Ovary (tissue), 9 donors: ENCODE data around the gene LSAMP. TPM values are rescaled to one million over a fixed set of nuclear protein-coding genes. Genes with fewer than 3 reads are reported as not detected.

Experiments
- DNase-seq, 5 donors: peaks; one replicate each; pipeline ENCODE4 v3.0.0-alpha.2; 2019 to 2020
- H3K27ac ChIP-seq, 2 donors: fragments of 200-600 bp; one replicate each; pipeline versions ENCODE4 v1.5.1 to v1.8.0; 2019 to 2022
- H3K27me3 ChIP-seq: fragments of 200-600 bp; one replicate; pipeline ENCODE4 v1.8.0; 2022
- H3K36me3 ChIP-seq: fragments of 200-600 bp; sonication (generic); one replicate; pipeline ENCODE4 v1.5.1; 2019
- H3K4me1 ChIP-seq: one replicate; pipeline ENCODE4 v1.8.1; 2013; ENCODE audit warnings: mild to moderate bottlenecking, moderate library complexity; ENCODE audit not compliant: insufficient read depth
- H3K4me3 ChIP-seq: fragments of 200-600 bp; sonication (generic); one replicate; pipeline ENCODE4 v1.5.1; 2017
- H3K9me3 ChIP-seq, 2 donors: fragments of 200-600 bp in 1 of 2; sonication (generic) in 1 of 2; one replicate each; pipeline versions ENCODE4 v1.5.1 to v1.8.1; 2013 to 2019; ENCODE audit warnings: mild to moderate bottlenecking in 1 of 2, moderate library complexity in 1 of 2
- CTCF ChIP-seq, 3 donors: fragments of 450-650 bp in 2 of 3; fragments of 200-600 bp in 1 of 3; IDR thresholded peaks; one replicate each; pipeline versions ENCODE4 v1.5.1 to v1.8.0; 2016 to 2022; ENCODE audit warnings: antibody characterized with exemption in 3 of 3, mild to moderate bottlenecking in 1 of 3
- EP300 ChIP-seq: sonication (generic); formaldehyde crosslinking; IDR thresholded peaks from one replicate; pipeline ENCODE4 v1.6.1; 2017; ENCODE audit warnings: antibody characterized with exemption
- POLR2A ChIP-seq: fragments of 450-650 bp; IDR thresholded peaks from one replicate; pipeline ENCODE4 v1.6.1; 2017; ENCODE audit warnings: antibody characterized with exemption, mild to moderate bottlenecking, moderate library complexity
- WGBS, 3 donors: extraction: QIAGEN DNeasy Blood & Tissue Kit in 1 of 3; methylation state at CpG; one replicate each; pipeline versions ENCODE4 v1.1.5 to v1.1.7; 2013 to 2017; 5-methylcytosine and 5-hydroxymethylcytosine counted together
- intact Hi-C, 4 donors: fragments of 100-400 bp; cut with DNase I; formaldehyde crosslinking; loops; one replicate each; pipeline versions ENCODE4 v1.11.0 to v1.15.1; 2022 to 2023
- polyA plus RNA-seq, 2 donors: library from polyadenylated mRNA; stranded (reverse); fragments of 200-250 nt in 1 of 2; fragments of 350-450 nt in 1 of 2; fragmentation: Illumina TruSeq in 1 of 2; extraction: RNeasy Lipid Tissue Mini Kit (QIAGEN cat#74804) in 1 of 2; gene quantifications; one replicate each; pipeline ENCODE4 v1.2.3, GENCODE V29; 2013 to 2014
- total RNA-seq, 7 donors: library from RNA; depleted of rRNA in 2 of 7; stranded (reverse); fragments of >200 nt in 2 of 7; fragmentation: NEBNext Ultra II Directional in 3 of 7; extraction: Animal tissue kit (Norgen Biotek cat#: 25700) in 3 of 7; gene quantifications; one replicate each; pipeline versions ENCODE4 v1.1.0 to v1.2.4, GENCODE V29; 2016 to 2023
- donor health status: DM: no; HTN: no; CAD: no; lungs with moderate emphysema.
- donor health status: DM: no; HTN: no; CAD: no.
- donor health status: Bipolar disorder and iron deficiency.
- donor health status: DM: yes; HTN: yes; CAD: no.
- donor health status: DM: no; HTN: no; CAD: no.
- donor health status: DM: yes; HTN: yes; CAD: no.

The LSAMP gene
- total and polyA plus RNA-seq, 9 donors, result 1.1 to 13.0 (median 5.4) TPM

- Histone ChIP-seq H3K9me3 (no peaks in the 10 kb centered on the region), H3K27ac (no peak overlapping the region), H3K36me3 (no peaks in the 10 kb centered on the region), H3K4me1 (no peaks in the 10 kb centered on the region), H3K4me3 (no peak overlapping the region), H3K27me3 (no peaks in the 10 kb centered on the region)
- intact Hi-C loops, result loop anchor here in 1 of 4 donors (5.0 kb wide), 1 partner anchor 663 kb away; no protein-coding TSS in a partner anchor
- 78 to 88% (median 81%) methylated on average over 4 of the region's 4 CpGs for WGBS, 3 donors
- TF ChIP-seq POLR2A (no peak), CTCF (IDR thresholded peaks at IDR 0.05) (no peak), EP300 (no peak)
- DNase-seq, result no peak
Measured at GRCh38 chr3:116084999-116085791, 360.1 kb downstream of the LSAMP start.

- Histone ChIP-seq H3K9me3 (no peaks in the 10 kb centered on the region), H3K4me1 (no peaks in the 10 kb centered on the region), H3K36me3 (no peaks in the 10 kb centered on the region), H3K4me3 (no peak overlapping the region), H3K27ac (no peak overlapping the region), H3K27me3 (no peaks in the 10 kb centered on the region)
- TF ChIP-seq POLR2A, result no peak
- TF ChIP-seq CTCF (IDR thresholded peaks at IDR 0.05), result no peak
- no peak for TF ChIP-seq EP300
- intact Hi-C loops, result loop anchor here in 1 of 4 donors (5.0 kb wide), 1 partner anchor 661 kb away; no protein-coding TSS in a partner anchor
- WGBS, 3 donors, result 86 to 89% (median 86%) methylated on average over 2 of the region's 2 CpGs
- DNase-seq, result no peak
Measured at GRCh38 chr3:116083683-116084082, 361.6 kb downstream of the LSAMP start.

- no peak for DNase-seq
- Histone ChIP-seq H3K27me3 (no peaks in the 10 kb centered on the region), H3K27ac (no peak overlapping the region), H3K4me3 (no peak overlapping the region), H3K9me3 (no peaks in the 10 kb centered on the region), H3K4me1 (no peaks in the 10 kb centered on the region), H3K36me3 (no peaks in the 10 kb centered on the region)
- intact Hi-C loops, result no loop called here
- 93 to 95% (median 95%) methylated on average over 7 of the region's 7 CpGs for WGBS, 3 donors
- TF ChIP-seq POLR2A, result no peak
- no peak for TF ChIP-seq CTCF (IDR thresholded peaks at IDR 0.05)
- no peak for TF ChIP-seq EP300
Measured at GRCh38 chr3:116078561-116078960, 366.7 kb downstream of the LSAMP start.

- Histone ChIP-seq H3K4me1 (no peaks in the 10 kb centered on the region), H3K27ac (no peak overlapping the region), H3K4me3 (no peak overlapping the region), H3K9me3 (no peaks in the 10 kb centered on the region), H3K27me3 (no peaks in the 10 kb centered on the region), H3K36me3 (no peaks in the 10 kb centered on the region)
- 94 to 96% (median 94%) methylated on average over 2 of the region's 2 CpGs for WGBS, 3 donors
- intact Hi-C loops, result no loop called here
- no peak for DNase-seq
- no peak for TF ChIP-seq EP300
- no peak for TF ChIP-seq POLR2A
- no peak for TF ChIP-seq CTCF (IDR thresholded peaks at IDR 0.05)
Measured at GRCh38 chr3:116077557-116077956, 367.7 kb downstream of the LSAMP start.
